Sigmoid colon (tissue), 3 donors: ENCODE measurements around the gene ELAPOR1.

Experiments used
- POLR2A ChIP-seq, 2 donors: fragments of 450-650 bp; IDR thresholded peaks; one replicate each; pipeline ENCODE4 v1.6.1; 2016; ENCODE audit warnings: antibody characterized with exemption in 2 of 2, mild to moderate bottlenecking in 2 of 2, moderate library complexity in 2 of 2
- TF ChIP-seq, protein P1 (sequence below), 4 experiments: fragments of 450-650 bp in 3 of 4; fragments of 200-600 bp in 1 of 4; IDR thresholded peaks; one replicate each; pipeline ENCODE4 v1.5.1; 2016 to 2019; ENCODE audit warnings: antibody characterized with exemption in 4 of 4, mild to moderate bottlenecking in 3 of 4, moderate library complexity in 2 of 4

DNA sequence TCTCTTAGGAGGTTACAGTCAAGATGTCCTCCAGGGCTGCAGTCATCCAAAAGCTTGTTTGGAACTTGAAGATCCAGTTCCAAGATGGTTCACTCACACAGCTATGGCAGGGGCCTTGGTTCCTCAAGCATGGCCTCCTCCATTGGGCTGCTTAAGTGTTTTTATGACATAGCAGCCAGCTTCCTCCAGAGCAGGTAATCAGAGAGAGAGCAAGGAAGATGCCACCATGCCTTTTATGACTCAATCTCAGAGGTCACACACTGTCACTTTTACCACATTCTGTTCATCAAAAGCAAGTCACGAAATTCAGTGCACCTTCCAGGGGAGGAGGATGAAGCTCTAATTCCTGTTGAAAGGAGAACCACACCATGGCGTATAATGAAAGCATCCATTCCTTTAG is 17.1 kb downstream of the ELAPOR1 start:
- TF ChIP-seq, protein P1, sequence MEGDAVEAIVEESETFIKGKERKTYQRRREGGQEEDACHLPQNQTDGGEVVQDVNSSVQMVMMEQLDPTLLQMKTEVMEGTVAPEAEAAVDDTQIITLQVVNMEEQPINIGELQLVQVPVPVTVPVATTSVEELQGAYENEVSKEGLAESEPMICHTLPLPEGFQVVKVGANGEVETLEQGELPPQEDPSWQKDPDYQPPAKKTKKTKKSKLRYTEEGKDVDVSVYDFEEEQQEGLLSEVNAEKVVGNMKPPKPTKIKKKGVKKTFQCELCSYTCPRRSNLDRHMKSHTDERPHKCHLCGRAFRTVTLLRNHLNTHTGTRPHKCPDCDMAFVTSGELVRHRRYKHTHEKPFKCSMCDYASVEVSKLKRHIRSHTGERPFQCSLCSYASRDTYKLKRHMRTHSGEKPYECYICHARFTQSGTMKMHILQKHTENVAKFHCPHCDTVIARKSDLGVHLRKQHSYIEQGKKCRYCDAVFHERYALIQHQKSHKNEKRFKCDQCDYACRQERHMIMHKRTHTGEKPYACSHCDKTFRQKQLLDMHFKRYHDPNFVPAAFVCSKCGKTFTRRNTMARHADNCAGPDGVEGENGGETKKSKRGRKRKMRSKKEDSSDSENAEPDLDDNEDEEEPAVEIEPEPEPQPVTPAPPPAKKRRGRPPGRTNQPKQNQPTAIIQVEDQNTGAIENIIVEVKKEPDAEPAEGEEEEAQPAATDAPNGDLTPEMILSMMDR (IDR thresholded peaks at IDR 0.05), result no peak
- no peak for TF ChIP-seq POLR2A (IDR thresholded peaks at IDR 0.05)
